ENCODE data around the gene DPP10.
"Not testable (repeated sequence)": the region's sequence is repeated elsewhere in the genome, so short reads cannot be mapped to it uniquely, and the experiment has no call there.

Gene DPP10

GRCh38 chr2:114940785-114941458 is 498.5 kb downstream of the DPP10 start:
- TF ChIP-seq CTCF (IDR thresholded peaks at IDR 0.05), result no peak
- no peak for TF ChIP-seq ZFX (IDR thresholded peaks at IDR 0.05; ENCODE audit: borderline replicate concordance)
- H3K27ac ChIP-seq, result no peak overlapping the region

- H3K27ac ChIP-seq, result no peak overlapping the region
- TF ChIP-seq ZFX (IDR thresholded peaks at IDR 0.05; ENCODE audit: borderline replicate concordance) (no peak), CTCF (IDR thresholded peaks at IDR 0.05) (no peak)
Measured at GRCh38 chr2:114949228-114949804, 506.9 kb downstream of the DPP10 start.

- TF ChIP-seq CTCF (IDR thresholded peaks at IDR 0.05), result no peak
- no peak for TF ChIP-seq ZFX (IDR thresholded peaks at IDR 0.05; ENCODE audit: borderline replicate concordance)
- no peak overlapping the region for H3K27ac ChIP-seq
Measured at GRCh38 chr2:114960389-114960788, 517.9 kb downstream of the DPP10 start.

- TF ChIP-seq CTCF (IDR thresholded peaks at IDR 0.05), result no peak
- TF ChIP-seq ZFX (IDR thresholded peaks at IDR 0.05; ENCODE audit: borderline replicate concordance), result no peak
- no peak overlapping the region for H3K27ac ChIP-seq
Measured at GRCh38 chr2:114962532-114962931, 520.1 kb downstream of the DPP10 start.

- TF ChIP-seq ZFX (IDR thresholded peaks at IDR 0.05; ENCODE audit: borderline replicate concordance), result no peak
- TF ChIP-seq CTCF (IDR thresholded peaks at IDR 0.05), result no peak
- no peak overlapping the region for H3K27ac ChIP-seq
Measured at GRCh38 chr2:114968748-114969400, 526.4 kb downstream of the DPP10 start.

GRCh38 chr2:115004321-115004720 is 561.9 kb downstream of the DPP10 start:
- H3K27ac ChIP-seq, result not testable (repeated sequence)

GRCh38 chr2:115011721-115012120 is 569.3 kb downstream of the DPP10 start:
- no peak for TF ChIP-seq ZFX (IDR thresholded peaks at IDR 0.05; ENCODE audit: borderline replicate concordance)
- TF ChIP-seq CTCF (IDR thresholded peaks at IDR 0.05), result no peak
- no peak overlapping the region for H3K27ac ChIP-seq

- H3K27ac ChIP-seq, result not testable (repeated sequence)
Measured at GRCh38 chr2:115022013-115022412, 579.6 kb downstream of the DPP10 start.

Measured in 22Rv1 (cell line).